NCI-H446 (cell line): Measurements from ENCODE around the gene ALDH1L2.

Experiments
- DNase-seq, 2 experiments: peaks; one replicate each; lab custom pipeline; 2025; lab: John Stamatoyannopoulos, UW

The ALDH1L2 gene

DNA sequence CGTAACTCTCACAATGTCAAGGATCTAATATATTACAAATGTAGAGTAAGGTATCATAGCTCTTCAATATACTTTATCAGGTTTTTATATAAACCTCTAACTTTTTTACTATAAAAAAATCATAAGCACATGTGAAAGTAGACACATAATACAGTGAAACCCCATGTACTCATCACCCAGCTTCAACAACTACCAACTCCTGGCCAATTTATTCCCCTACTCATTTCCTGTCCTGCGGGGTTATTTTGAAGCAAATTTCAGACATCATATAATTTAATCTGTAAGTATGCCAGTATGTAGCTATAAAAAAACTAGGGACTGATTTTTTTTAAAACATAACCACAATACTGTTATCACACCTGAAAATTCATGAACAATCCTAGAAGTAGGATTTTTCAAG is 50.4 kb downstream of the ALDH1L2 start:
- DNase-seq, result no peak

GRCh38 chr12:105032703-105033357 is 51.4 kb downstream of the ALDH1L2 start:
- DNase-seq, result no peak

DNA sequence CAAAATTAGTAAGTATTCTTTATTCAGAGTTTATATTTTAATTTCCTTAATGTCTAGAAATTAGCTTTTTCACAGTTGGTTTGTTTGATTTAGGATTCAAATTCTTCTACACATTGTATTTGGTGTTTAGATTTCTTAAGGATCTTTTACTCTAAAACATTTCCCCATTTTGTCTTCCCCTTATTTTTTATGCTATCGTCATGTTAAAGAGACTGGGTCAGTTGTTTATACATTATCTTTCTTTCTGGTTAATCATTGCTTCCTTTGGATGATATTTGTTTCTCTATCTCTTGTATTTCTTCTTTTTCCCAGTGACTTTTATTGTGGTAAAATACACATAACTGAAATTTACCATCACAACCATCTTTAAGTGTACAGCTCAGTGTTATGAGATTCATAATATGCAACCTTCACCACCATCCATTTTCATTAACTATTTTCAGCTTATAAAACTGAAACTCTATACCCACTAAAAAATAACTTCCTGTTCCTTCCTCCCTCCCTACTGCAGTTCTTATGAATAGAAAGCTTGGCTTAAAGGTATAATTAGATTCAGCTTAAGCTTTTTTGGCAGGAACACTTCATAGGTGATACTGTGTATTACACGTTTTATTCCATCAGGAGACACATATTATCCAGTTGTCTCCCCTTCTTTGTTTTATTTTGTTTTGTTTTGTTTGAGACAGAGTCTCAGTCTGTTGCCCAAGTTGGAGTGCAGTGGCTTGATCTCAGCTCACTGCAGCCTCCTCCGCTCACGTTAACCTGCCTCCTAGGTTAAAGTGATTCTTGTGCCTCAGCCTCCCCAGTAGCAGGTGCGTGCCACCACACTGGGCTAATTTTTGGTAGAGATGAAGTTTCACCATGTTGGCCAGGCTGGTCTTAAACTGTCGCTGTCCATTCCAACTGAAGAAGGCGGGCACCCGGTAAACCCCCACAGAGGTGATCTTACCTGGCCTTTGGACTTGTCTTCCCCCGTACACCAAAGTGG is 53.1 kb downstream of the ALDH1L2 start:
- no peak for DNase-seq

GRCh38 chr12:105026411-105026810 is 57.8 kb downstream of the ALDH1L2 start:
- peak in 1 of 2 experiments; percentile 25 for DNase-seq

GRCh38 chr12:105025890-105026289 is 58.4 kb downstream of the ALDH1L2 start:
- DNase-seq, result peak; percentile 88 to 95

DNA sequence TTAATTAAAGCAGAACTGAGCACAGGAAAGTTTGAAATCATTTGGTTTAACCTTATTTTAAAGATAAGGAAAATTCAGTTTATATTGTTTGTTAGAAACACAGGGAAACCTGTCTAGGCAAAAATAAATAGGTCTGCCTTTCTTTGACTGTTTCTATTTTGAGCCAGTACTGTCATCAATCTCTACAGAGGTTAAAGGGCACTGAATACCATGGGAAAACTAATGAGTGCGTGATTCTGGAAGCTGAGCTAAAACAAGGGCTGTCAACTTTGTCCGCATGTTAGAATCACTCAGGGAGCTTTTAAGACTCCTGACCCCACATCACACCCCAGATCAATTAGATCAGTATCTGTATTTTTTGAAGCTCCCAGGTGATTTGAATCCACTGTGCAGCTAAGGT is 59.3 kb downstream of the ALDH1L2 start:
- no peak for DNase-seq

- DNase-seq, result peak in 1 of 2 experiments; percentile 43
Measured at GRCh38 chr12:105020241-105020962, 63.9 kb downstream of the ALDH1L2 start.

- DNase-seq, result peak; percentile 65 to 89
Measured at GRCh38 chr12:105018776-105019175, 65.5 kb downstream of the ALDH1L2 start.

- DNase-seq, result no peak
Measured at GRCh38 chr12:105018012-105018411, 66.2 kb downstream of the ALDH1L2 start.

- DNase-seq, result no peak
Measured at GRCh38 chr12:105015543-105015942, 68.7 kb downstream of the ALDH1L2 start.

DNA sequence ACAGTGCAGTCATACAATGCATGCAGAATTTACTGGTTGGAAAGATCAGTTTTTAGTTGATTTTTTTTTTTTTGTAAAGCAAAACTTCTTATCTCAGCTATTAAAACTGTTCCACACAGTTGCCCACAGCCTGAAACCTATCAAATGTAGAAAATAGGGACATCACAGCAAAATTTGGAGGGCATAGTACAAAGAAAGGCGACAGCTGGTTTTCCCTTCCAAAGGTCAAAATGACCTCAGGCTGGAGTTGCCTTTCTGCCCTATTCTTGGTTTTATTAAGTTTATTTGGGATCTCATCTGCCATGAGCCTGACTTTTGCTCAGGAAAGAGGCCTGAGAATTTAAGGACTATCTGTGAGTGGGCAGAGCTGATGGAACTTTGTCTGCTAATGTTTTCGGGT is 69.7 kb downstream of the ALDH1L2 start:
- DNase-seq, result no peak

- no peak for DNase-seq
Measured at GRCh38 chr12:105013892-105014291, 70.4 kb downstream of the ALDH1L2 start.

DNA sequence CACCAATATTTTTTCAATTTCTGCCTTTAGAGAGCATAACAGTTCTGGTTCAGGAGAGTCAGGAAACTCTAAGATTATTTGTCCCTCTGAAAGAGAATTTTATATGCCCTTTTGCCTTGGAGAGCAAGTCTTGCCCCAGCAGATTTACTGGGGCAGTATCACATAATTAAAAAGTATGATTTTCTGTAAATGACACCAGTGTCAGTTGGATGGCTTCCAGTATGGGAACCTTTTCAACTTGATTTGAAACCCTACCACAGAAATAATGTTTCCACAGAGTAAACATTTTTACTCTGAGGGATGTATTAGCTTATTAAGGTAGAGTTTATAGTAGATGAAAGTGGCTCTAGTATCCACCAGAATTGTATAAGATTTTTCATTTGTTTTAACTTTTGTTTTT is 82.8 kb downstream of the ALDH1L2 start:
- no peak for DNase-seq

DNA sequence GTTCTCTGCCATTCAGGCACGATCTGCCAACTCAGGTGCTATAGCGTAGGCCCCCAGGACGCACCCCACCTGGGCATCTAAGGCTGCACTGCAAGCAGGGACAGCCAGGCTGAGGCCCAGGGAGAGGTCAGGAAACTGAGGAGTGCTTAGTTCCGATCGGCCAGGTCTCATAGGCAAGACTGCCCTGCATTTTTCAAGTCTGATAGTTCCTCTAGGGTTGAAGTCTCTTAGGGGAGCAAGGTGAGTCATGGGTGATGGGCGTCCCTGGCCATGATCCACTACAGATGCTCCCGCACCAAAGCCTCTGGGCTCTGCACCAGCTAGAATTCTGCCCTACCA is 84.9 kb downstream of the ALDH1L2 start:
- DNase-seq, result no peak

DNA sequence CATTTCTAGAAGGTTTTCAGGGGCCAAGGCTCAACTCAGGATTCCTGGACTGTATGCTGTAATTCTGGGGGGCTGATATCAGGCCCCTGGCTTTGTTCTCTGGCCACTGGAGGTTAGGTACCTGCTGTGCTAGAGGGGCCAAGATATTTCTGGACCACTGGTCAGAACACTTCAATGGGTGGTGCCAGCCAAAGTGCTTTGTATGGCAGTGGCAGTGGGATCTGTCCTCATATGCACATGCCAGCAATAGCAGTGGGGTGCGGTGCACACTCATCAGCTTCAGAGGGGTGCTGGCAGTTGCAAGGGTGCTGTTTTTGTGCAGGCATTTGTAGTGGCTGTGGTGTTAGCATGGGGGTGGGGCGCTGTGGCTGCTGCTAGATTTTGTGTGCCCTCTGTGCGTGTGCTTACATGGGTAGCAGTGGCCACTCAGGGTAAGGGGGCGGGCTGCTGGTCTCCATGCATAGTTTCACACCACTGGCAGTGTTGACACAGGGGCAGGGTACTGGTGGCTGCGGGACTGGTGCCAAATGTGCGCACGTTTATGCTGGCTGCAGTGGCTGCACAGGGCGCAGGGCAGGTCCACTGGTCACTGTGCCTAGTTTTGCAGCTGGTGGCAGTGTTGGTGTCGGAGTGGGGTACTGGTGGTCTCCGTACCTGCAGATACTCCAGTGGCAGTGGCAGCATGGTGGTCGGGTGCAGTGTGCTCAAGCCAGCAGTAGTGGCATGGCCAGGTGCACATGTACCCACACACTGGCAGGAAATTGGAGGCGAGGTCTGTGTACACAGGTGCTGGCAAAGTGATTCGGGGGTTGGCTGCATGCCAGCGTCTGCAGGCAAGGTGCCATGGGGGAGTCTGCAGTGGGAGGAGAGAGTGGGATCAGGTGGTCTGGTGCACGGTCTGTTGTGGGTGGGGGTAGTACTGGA is 85.6 kb downstream of the ALDH1L2 start:
- no peak for DNase-seq

DNA sequence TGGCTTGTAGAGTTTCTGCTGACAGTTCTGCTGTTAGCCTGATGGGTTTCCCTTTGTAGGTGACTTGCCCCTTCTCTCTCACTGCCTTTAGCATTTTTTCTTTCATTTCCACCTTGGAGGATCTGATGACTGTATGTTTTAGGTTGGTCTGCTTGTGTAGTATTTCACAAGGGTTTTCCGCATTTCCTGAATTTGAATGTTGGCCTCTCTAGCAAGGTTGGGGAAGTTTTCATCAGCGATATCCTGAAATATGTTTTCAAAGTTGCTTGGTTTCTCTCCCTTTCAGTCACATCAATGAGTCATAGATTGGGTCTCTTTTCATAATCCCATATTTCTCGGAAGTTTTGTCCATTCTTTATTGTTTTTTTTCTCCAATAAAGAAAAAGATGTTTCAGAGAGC is 86.7 kb downstream of the ALDH1L2 start:
- DNase-seq, result no peak

GRCh38 chr12:104994336-104994735 is 89.9 kb downstream of the ALDH1L2 start:
- no peak for DNase-seq

DNA sequence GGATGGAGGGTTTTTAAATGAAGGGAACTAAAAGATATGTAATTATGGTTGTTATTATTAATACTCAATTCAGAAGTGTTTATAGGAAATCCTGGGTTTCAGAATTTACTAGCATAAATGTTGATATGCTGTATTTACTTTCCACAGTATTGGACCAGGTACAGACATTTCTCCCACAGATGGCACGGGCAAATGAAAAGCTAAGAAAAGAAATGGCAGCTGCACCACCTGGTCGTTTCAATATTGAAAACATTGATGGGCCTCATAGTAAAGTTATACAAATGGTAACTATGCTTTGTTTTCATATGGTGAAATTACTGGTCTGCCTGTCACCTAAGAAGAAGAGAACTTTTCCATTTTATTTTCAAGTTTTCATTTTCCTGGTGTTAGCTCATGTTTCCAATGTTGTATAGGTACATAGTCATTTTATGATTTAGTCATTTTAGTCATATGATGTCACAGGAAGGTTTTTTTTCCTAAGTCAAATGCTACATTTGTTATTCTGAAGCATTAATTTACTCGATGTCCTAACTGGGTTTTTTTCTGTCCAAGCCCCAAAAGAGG is 92.6 kb downstream of the ALDH1L2 start:
- no peak for DNase-seq

- no peak for DNase-seq
Measured at GRCh38 chr12:104990950-104991349, 93.3 kb downstream of the ALDH1L2 start.

DNA sequence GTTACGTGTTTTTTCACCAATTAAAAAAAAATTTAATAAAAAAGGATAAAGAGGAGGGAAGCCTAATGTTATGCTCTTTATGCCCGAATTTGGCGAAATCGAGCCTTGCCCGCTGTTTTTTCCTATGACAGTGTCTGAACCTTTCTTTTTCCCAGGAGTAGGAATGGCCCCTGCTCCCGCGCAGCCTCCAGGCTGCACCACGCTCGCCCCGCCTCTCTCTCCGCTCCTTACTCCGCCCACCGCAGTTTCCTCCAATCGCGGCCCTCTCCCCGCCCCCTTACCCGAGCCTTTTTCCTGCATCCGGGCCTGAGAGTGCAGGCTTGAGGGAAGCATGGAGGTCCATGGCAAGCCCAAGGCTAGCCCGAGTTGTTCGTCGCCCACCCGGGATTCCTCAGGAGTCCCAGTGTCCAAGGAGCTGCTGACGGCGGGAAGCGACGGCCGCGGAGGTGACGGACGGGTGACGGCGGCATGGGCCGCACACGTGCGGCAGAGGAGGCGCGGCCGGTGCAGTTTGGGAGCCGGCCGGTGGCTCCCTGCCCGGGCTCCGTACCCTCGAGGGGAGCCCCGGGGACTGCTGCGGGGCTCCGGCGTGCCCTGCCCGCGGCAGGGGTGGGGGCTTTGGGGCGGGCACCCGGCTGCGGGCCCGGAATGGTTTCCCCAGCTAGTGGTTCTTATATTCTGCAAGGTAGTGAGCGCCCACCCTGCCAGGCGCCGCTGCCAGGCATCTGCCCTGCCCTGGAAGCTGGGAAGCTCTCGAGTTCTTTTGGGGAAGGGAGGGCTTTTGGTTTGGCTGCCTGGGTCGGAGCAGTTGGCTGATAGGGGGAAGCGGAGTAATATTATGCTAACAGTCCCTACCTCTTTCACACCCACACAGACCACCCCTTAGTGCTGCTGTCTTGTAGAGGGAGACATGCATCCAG is 98.0 kb downstream of the ALDH1L2 start, which contains the start of gene NOPCHAP1:
NOPCHAP1 (plus strand) TSS at position 295 of the 920 bp plus-strand sequence; CDS start at position 332, 37 bp downstream.
- peak; percentile 86 to 89 for DNase-seq
